ENCODE results near the gene SGIP1. TPM values are rescaled to one million over a fixed set of nuclear protein-coding genes. Genes with fewer than 3 reads are reported as not detected.

The SGIP1 gene
- total and polyA plus RNA-seq, 8 donors = 0.31 to 2.3 (median 1.1) TPM

- Histone ChIP-seq H3K4me3 (no peak overlapping the region), H3K27ac (no peak overlapping the region), H3K36me3 (no peaks in the 10 kb centered on the region), H3K4me1 (no peaks in the 10 kb centered on the region), H3K27me3 (no peaks in the 10 kb centered on the region), H3K9me3 (no peaks in the 10 kb centered on the region)
- WGBS, 2 donors = 91 to 93% methylated on average over 2 of the region's 2 CpGs
- FAIRE-seq = no peak
- no peak for DNase-seq
- no peak for TF ChIP-seq CTCF (IDR thresholded peaks at IDR 0.05)
- no peak for ATAC-seq
- intact Hi-C loops (cut with DNase I) = no loop called here
Observed at GRCh38 chr1:66770240-66770639, 236.3 kb downstream of the SGIP1 start.

- H3K4me1 ChIP-seq = no peaks in the 10 kb centered on the region
- intact Hi-C loops (cut with DNase I) = no loop called here
- no peak for FAIRE-seq
- no peak overlapping the region for H3K4me3 ChIP-seq
- WGBS, 2 donors = 61 to 65% methylated on average over 4 of the region's 4 CpGs
- no peaks in the 10 kb centered on the region for H3K9me3 ChIP-seq
- no peak overlapping the region for H3K27ac ChIP-seq
- DNase-seq = no peak
- ATAC-seq = no peak
- H3K27me3 ChIP-seq = no peaks in the 10 kb centered on the region
- no peak for TF ChIP-seq CTCF (IDR thresholded peaks at IDR 0.05)
- no peaks in the 10 kb centered on the region for H3K36me3 ChIP-seq
Observed at GRCh38 chr1:66770694-66771093, 236.7 kb downstream of the SGIP1 start.

GRCh38 chr1:66773227-66773626 is 239.3 kb downstream of the SGIP1 start:
- FAIRE-seq = no peak

GRCh38 chr1:66774438-66774837 is 240.5 kb downstream of the SGIP1 start:
- Histone ChIP-seq H3K4me3 (no peak overlapping the region), H3K9me3 (no peaks in the 10 kb centered on the region), H3K36me3 (no peaks in the 10 kb centered on the region), H3K4me1 (no peaks in the 10 kb centered on the region), H3K27me3 (no peaks in the 10 kb centered on the region), H3K27ac (no peak overlapping the region)
- DNase-seq = no peak
- no peak for FAIRE-seq
- WGBS, 2 donors = 31 to 45% methylated on average over 2 of the region's 2 CpGs
- no peak for TF ChIP-seq CTCF (IDR thresholded peaks at IDR 0.05)
- ATAC-seq = no peak
- intact Hi-C loops (cut with DNase I) = no loop called here

More at GRCh38 chr1:66773227-66773626, 239.3 kb downstream of the SGIP1 start:
- TF ChIP-seq CTCF (IDR thresholded peaks at IDR 0.05) = no peak
- H3K9me3 ChIP-seq = no peaks in the 10 kb centered on the region
- no peaks in the 10 kb centered on the region for H3K36me3 ChIP-seq
- WGBS, 2 donors = 90% methylated on average over 2 of the region's 2 CpGs
- intact Hi-C loops (cut with DNase I) = no loop called here
- H3K27ac ChIP-seq = no peak overlapping the region
- H3K4me3 ChIP-seq = no peak overlapping the region
- no peaks in the 10 kb centered on the region for H3K27me3 ChIP-seq
- no peaks in the 10 kb centered on the region for H3K4me1 ChIP-seq
- no peak for ATAC-seq
- no peak for DNase-seq

- intact Hi-C loops (cut with DNase I) = no loop called here
- TF ChIP-seq CTCF (IDR thresholded peaks at IDR 0.05) = no peak
- Histone ChIP-seq H3K9me3 (no peaks in the 10 kb centered on the region), H3K27ac (no peak overlapping the region), H3K27me3 (no peaks in the 10 kb centered on the region), H3K4me1 (no peaks in the 10 kb centered on the region), H3K4me3 (no peak overlapping the region), H3K36me3 (no peaks in the 10 kb centered on the region)
- WGBS, 2 donors = 81 to 84% methylated on average over 3 of the region's 3 CpGs
- DNase-seq = no peak
- ATAC-seq = no peak
- no peak for FAIRE-seq
Observed at GRCh38 chr1:66775646-66776045, 241.7 kb downstream of the SGIP1 start.
